Dermis microvascular lymphatic vessel endothelial cell (primary cell): Measurements from ENCODE around the gene SCPEP1. TPM values are rescaled to one million over a fixed set of nuclear protein-coding genes. Genes with fewer than 3 reads are reported as not detected.
"Not testable (repeated sequence)": the region's sequence is repeated elsewhere in the genome, so short reads cannot be mapped to it uniquely, and the experiment has no call there.

Source experiments
- DNase-seq, 2 donors: peaks; one replicate each; pipeline versions ENCODE4 v3.0.0 to v3.0.0-alpha.2; 2010; ENCODE audit warnings: low read depth in 2 of 2
- total RNA-seq: library from RNA; depleted of rRNA; stranded (reverse); fragments of >200 nt; gene quantifications from 2 replicates; pipeline ENCODE4 v1.2.1, GENCODE V29; 2014

SCPEP1 gene
- total RNA-seq, 1 donor from 2014 or later: 26.2 TPM

GRCh38 chr17:56965241-56965640 is 12.7 kb upstream of the SCPEP1 start:
- DNase-seq: not testable (repeated sequence)

- DNase-seq: not testable (repeated sequence)
Observed at GRCh38 chr17:56965681-56966080, 12.2 kb upstream of the SCPEP1 start.

- DNase-seq: no peak
Observed at GRCh38 chr17:56966338-56966737, 11.6 kb upstream of the SCPEP1 start.

- no peak for DNase-seq
Observed at GRCh38 chr17:56970974-56971373, 7.0 kb upstream of the SCPEP1 start.

DNA sequence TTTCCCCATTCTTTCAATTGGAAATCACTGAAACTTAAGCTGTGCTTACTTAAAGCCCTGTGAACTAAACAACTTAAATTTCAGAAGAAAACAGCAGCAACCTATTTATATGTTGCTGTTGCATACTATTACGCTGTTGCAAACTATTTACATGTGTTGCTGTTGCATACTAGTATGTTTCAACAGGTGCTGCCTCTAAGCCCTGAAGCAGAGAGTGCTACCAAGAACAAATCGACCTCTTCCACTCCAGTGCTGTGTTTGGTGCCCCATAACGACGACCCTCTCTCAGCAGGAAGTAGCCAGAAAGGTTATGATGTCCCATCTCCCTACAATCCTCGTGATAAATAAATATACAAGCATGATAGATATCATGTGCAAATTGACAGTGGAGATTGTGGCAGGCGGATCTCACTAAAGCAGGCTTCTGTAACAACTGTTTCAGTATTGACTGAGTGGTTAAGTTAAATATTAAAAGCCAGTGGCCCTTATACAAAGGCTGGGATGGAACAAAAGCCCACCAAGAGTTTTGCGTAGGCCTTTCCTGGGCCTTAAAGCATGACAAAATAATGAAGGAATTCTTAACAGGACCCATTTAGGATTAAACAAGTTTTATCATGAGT is 5.7 kb upstream of the SCPEP1 start:
- no peak for DNase-seq

DNA sequence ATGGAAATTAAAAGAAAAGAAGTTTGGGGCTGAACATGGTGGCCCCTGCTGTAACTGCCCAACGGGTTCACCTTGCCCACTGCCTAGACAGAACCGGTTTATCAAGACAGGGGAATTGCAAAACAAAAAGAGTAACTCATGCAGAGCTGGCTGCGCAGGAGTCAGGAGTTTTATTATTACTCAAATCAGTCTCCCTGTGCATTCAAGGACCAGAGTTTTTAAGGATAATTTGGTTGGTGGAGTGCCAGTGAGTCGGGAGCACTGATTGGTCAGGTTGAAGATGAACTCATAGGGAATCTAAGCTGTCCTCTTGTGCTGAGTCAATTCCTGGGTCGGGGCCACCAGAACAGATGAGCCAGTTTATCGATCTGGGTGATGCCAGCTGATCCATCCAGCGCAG is 4.4 kb upstream of the SCPEP1 start:
- no peak for DNase-seq

- DNase-seq: no peak
Observed at GRCh38 chr17:56974055-56974454, 3.9 kb upstream of the SCPEP1 start.

- no peak for DNase-seq
Observed at GRCh38 chr17:56975656-56976055, 2.3 kb upstream of the SCPEP1 start.

- DNase-seq: no peak
Observed at GRCh38 chr17:56976941-56977608, 856 bp upstream of the SCPEP1 start.

DNA sequence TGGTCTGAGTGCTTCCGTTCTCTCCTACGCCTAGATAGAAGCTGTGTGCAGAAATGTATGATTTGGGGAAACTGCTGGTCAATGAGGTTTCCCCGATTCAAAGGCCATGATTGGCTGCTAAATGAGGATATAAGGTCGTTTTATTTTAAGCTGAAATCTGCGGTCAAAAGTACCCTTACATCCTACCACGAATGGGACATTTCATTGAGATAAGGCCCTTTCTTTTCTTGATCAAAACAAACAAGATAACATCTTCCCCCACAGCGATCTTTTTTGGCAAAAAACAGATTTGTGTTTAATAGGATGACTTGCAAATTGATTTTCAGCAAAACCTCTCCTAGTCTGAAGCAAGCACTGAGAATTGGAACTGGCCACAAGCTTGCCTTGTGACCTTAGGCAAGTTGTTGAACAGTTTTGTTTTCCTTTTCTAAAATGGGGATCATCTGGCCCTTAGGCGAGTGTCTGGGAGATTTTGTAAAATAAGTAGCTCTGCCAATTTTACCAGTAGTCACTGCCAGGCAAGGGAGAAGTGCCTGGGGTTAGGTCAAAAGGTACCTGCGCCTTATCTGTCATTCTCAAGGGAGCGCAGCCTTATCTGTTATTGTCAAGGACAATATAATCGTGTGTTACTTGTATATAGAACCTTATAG is 635 bp downstream of the SCPEP1 start:
- no peak for DNase-seq

DNA sequence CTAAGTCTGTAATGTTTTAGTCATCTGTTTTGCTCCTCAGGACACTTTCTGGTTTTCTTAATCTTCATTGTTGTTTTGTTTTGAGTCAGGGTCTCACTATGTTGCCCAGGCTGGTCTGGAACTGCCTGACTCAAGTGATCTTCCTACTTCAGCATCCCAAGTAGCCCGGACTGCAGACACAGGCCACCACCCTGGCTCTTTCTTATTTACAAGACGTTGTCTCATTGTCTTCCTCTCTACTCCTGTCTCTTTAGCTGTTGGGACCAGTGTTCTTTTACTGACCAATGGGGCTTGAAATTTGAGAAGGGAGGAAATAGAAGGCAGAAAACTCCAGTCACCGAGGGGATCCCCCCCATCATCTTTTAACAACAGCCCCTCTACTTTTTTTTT is 1.2 kb downstream of the SCPEP1 start:
- DNase-seq: no peak

DNA sequence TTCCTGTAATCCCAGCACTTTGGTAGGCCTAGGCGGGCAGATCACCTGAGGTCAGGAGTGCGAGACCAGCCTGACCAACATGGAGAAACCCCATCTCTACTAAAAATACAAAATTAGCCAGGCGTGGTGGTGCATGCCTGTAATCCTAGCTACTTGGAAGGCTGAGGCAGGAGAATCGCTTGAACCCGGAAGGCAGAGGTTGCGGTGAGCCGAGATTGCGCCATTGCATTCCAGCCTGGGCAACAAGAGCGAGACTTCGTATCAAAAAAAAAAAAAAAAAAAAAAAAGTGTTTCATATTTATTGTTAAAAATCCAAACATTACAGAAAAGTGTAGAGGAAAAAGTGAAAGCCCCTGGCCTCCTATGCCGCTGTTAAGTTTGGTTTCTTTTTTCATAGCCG is 2.6 kb downstream of the SCPEP1 start:
- not testable (repeated sequence) for DNase-seq

DNA sequence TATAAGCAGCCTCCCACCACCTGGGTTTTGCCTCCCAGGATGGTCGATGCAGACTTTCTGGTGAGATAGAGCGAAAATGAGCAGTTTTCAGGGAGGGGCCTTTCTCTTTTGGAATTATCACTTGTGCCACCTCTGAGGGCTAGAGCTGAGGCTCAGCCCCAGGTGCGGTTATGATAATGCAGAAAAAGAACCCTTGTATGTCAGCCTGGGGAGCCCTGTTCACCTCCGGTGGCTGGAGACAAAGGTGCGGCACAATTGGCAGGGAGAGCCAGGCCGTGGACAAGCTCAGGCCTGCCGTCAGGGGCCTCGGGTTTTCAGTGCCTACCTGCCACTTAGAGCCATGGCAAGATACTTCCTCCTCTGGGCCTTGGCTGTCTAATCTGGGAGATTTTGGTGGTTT is 4.4 kb downstream of the SCPEP1 start:
- no peak for DNase-seq

DNA sequence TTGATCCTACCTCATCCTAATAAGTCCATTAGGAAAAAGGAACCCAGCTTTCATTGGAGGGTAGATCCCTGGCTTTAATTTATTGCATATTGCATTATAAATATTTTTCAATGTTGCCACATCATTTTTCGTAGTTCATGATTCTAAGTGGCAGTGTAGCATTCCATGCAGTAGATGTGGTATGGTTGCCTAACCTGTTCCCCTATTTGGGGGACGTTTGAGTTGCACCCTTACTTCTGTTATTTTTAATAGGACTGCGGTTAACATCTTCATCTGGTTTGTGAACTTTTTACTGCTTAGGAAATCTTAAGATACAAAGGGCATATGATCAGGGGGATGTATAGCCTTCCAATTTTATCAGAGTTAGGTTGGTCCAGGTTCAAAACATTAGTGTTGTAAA is 5.4 kb downstream of the SCPEP1 start:
- no peak for DNase-seq

DNA sequence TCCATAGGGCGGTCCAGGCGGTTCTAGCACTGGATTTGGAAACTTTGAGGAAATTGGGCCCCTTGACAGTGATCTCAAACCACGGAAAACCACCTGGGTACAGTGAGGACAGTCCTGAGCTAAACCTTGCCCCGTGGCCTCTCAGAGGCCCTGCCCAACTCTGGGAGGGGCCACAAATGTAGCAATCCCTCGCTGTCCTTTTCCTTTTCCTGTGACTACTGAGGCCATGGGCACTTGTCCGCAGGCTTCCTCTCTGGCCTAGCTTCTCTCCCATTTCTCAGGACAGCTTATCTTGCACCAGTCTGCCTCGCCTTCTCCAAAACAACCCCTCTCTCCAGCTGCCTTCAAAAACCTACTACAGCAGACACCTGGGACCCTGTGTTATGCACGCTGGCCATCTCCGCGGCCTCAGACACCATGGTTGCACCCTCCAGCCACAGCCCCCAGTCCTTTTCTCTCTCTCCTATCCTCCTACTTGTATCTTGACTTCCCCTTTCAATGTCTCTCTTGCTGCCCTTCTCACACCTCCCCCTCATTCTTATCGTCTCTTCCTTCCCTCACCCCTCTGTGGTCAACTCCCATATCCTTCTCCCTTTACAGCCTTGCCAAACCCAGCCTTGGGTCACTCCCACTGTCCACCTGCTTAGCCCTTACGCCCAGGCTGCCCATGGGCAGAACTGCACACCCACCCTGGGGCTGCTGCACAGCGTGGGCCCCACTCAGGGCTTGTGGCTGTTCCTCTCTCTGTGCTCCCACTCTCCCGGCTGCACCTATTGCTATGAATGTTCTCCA is 7.6 kb downstream of the SCPEP1 start:
- no peak for DNase-seq

DNA sequence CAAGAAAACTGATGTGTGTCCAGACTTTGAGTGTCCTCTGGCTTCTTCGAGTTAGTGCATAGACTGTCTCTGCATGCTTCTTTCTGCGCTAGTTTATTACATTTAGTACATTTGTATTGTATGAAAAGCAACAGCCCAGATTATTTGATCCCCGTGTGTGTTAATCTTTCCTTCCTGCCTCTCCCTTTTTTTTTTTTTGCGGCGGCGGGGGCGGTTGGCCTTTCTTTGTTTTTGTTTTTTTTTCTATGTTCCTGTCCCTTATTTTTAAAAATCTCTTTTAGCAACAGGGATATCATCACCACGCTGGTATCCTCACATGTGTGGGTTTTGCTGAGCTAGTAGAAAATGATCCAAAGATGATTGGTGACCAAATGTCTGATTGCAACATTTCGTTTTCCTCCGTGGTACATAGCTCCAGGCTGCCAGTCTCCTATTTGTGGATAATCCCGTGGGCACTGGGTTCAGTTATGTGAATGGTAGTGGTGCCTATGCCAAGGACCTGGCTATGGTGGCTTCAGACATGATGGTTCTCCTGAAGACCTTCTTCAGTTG is 9.4 kb downstream of the SCPEP1 start:
- peak; percentile 9 to 41 for DNase-seq

- no peak for DNase-seq
Observed at GRCh38 chr17:56988901-56989572, 11.1 kb downstream of the SCPEP1 start.

- DNase-seq: no peak
Observed at GRCh38 chr17:56992364-56992763, 14.4 kb downstream of the SCPEP1 start.

GRCh38 chr17:56994009-56994792 is 16.3 kb downstream of the SCPEP1 start:
- no peak for DNase-seq

DNA sequence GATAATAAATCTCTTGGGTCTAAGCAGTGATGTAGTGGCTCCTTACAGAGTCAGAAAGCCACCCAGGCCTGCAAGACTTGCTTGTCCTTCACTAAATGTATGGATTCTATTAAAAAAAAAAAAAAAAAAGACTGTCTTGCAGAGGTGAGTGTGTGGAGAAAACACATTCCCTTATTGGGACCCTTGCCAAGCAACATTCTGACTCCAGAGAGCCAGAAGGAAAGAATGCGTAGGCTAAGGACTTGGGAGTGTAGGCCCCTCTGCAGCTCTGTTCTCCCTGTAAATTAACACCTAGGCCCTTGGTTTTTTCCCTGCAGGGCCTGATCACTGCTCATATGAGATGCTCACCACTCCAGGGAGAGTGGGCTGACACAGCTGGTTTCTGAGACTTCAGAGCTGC is 17.8 kb downstream of the SCPEP1 start:
- DNase-seq: no peak

DNA sequence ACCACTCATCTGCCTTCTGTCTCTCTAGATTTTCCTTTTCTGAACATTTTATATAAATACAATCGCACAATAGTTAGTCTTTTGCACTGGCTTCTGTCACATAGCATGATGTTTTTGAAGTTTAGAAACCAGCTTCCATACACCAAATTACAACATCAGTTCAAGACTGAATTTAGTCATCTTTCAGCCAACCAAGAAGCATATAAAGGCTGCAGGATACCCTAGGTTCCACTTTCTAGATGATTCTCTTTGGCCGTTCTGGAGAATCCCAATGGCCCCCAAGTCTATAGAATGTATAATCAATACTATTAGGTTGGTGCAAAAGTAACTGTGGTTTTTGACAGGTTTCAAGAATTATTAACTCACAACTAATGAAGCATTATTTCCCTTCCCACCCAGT is 19.4 kb downstream of the SCPEP1 start:
- DNase-seq: no peak
